ENCODE measurements around the gene LRRC2. TPM values are rescaled to one million over a fixed set of nuclear protein-coding genes. Genes with fewer than 3 reads are reported as not detected.

LRRC2 gene
- total and polyA plus RNA-seq, 2 of the 13 experiments (the other 11 are each of a cell fraction or from before 2014, with no cell fraction given), result 0.27 to 0.58 TPM

DNA sequence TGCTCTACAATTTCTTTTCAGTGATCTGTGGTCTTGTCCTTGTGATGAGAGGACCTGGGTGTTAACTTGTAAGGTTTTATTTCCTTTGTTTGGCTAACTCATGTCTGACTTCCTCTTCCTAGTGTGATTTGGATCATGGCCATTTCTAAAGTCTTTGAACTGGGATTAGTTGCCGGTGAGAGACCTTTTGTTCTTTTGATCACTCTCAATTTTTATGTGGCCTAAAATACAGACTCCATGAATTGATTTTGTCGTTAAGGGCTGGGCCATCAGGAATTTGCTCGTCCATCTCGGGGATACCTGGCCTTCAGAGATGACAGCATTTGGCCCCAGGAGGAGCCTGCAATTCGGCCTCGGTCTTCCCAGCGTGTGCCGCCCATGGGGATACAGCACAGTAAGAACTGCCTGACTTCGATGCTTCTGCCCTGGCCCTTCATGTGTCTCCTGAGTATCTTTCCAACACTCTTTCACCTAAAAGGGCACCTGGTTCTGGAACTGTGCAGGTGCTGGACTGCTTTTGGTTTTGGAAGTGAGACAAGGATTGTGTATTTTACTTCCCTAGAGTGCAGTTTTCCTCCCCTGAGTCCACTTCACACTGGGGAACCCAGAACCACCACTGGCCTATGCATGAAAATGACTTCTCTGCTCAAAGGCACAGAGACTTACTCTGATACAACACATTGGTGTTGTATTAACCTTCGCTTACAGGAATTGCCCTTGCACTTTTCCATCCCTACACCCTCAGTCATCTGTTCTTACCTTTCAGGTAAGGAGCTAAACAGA lies 13.1 kb upstream of the LRRC2 start (continued):
- peak; percentile 50; the same call in 1 of the 2 replicates for TF ChIP-seq MYPOP (CRISPR knock-in tag; IDR thresholded peaks at IDR 0.05)
- TF ChIP-seq FOXP4 (CRISPR knock-in tag; IDR thresholded peaks at IDR 0.05), result peak; percentile 69
- TF ChIP-seq FOXP1 (IDR thresholded peaks at IDR 0.05), result no peak
- TF ChIP-seq FOXP1 (CRISPR knock-in tag; IDR thresholded peaks at IDR 0.05), result peak; percentile 39; the same call in 1 of the 2 replicates
- TF ChIP-seq, protein P1, sequence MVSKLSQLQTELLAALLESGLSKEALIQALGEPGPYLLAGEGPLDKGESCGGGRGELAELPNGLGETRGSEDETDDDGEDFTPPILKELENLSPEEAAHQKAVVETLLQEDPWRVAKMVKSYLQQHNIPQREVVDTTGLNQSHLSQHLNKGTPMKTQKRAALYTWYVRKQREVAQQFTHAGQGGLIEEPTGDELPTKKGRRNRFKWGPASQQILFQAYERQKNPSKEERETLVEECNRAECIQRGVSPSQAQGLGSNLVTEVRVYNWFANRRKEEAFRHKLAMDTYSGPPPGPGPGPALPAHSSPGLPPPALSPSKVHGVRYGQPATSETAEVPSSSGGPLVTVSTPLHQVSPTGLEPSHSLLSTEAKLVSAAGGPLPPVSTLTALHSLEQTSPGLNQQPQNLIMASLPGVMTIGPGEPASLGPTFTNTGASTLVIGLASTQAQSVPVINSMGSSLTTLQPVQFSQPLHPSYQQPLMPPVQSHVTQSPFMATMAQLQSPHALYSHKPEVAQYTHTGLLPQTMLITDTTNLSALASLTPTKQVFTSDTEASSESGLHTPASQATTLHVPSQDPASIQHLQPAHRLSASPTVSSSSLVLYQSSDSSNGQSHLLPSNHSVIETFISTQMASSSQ (IDR thresholded peaks at IDR 0.05; ENCODE audit: low read depth), result 0 out of 2 replicates have a peak, but pooled peaks have one; percentile 54
- TF ChIP-seq, protein P1 (CRISPR knock-in tag; IDR thresholded peaks at IDR 0.05; ENCODE audit: borderline replicate concordance), result no peak
- TF ChIP-seq MIER3 (CRISPR knock-in tag; IDR thresholded peaks at IDR 0.05; ENCODE audit: borderline replicate concordance), result peak; percentile 47; the same call in 1 of the 2 replicates
- TF ChIP-seq KDM5B (CRISPR knock-in tag; IDR thresholded peaks at IDR 0.05; ENCODE audit: borderline replicate concordance), result peak; percentile 28; the same call in 1 of the 2 replicates
- peak; percentile 60 for TF ChIP-seq HNF4A (CRISPR knock-in tag; IDR thresholded peaks at IDR 0.05)
- no peak for TF ChIP-seq TOPORS (CRISPR knock-in tag; IDR thresholded peaks at IDR 0.05)
- no peak for TF ChIP-seq SUZ12 (IDR thresholded peaks at IDR 0.05; ENCODE audit: low read depth, low read length)
- TF ChIP-seq, protein P2, sequence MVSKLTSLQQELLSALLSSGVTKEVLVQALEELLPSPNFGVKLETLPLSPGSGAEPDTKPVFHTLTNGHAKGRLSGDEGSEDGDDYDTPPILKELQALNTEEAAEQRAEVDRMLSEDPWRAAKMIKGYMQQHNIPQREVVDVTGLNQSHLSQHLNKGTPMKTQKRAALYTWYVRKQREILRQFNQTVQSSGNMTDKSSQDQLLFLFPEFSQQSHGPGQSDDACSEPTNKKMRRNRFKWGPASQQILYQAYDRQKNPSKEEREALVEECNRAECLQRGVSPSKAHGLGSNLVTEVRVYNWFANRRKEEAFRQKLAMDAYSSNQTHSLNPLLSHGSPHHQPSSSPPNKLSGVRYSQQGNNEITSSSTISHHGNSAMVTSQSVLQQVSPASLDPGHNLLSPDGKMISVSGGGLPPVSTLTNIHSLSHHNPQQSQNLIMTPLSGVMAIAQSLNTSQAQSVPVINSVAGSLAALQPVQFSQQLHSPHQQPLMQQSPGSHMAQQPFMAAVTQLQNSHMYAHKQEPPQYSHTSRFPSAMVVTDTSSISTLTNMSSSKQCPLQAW (CRISPR knock-in tag; IDR thresholded peaks at IDR 0.05), result no peak
- no peak for TF ChIP-seq TP53 (CRISPR knock-in tag; conservative IDR thresholded peaks at IDR 0.05)
- no peak for TF ChIP-seq ZNF749 (CRISPR knock-in tag; IDR thresholded peaks at IDR 0.05; ENCODE audit: borderline replicate concordance)
- TF ChIP-seq TBP (CRISPR knock-in tag; IDR thresholded peaks at IDR 0.05), result no peak
- TF ChIP-seq ZNF263 (CRISPR knock-in tag; IDR thresholded peaks at IDR 0.05), result peak; percentile 30; the same call in 1 of the 2 replicates
- TF ChIP-seq ZMYM4 (CRISPR knock-in tag; IDR thresholded peaks at IDR 0.05), result peak; percentile 72
- no peak for TF ChIP-seq SIN3B (IDR thresholded peaks at IDR 0.05; ENCODE audit: low read length)
- TF ChIP-seq ZFX (CRISPR knock-in tag; IDR thresholded peaks at IDR 0.05; ENCODE audit: low read depth), result 0 out of 2 replicates have a peak, but pooled peaks have one; percentile 21
- TF ChIP-seq ZSCAN31 (CRISPR knock-in tag; IDR thresholded peaks at IDR 0.05; ENCODE audit: low read depth), result no peak
- no peak for TF ChIP-seq MXD4 (CRISPR knock-in tag; IDR thresholded peaks at IDR 0.05)
- TF ChIP-seq SAP130 (CRISPR knock-in tag; IDR thresholded peaks at IDR 0.05; ENCODE audit: low read depth), result peak; percentile 55

All from HepG2 (cell line).